Activated naive CD4-positive, alpha-beta T cell treated with anti-CD3 and anti-CD28 coated beads for 36 hours (primary cell): Measurements from ENCODE around the gene LEP. TPM values are rescaled to one million over a fixed set of nuclear protein-coding genes. Genes with fewer than 3 reads are reported as not detected.

Source experiments
- CTCF ChIA-PET: fragments of 350-600 bp; sonication (Branson Sonifier 250); formaldehyde crosslinking; loops from one replicate; lab custom pipeline; 2021; ENCODE audit warnings: antibody characterized with exemption; lab: Charles Lee
- DNase-seq: peaks from one replicate; pipeline ENCODE4 v3.0.0-alpha.2; 2020
- H3K27ac Mint-ChIP-seq: one replicate; pipeline ENCODE4 v1.8.0; 2021; ENCODE audit warnings: mild to moderate bottlenecking, mixed read lengths
- H3K27me3 Mint-ChIP-seq: one replicate; pipeline ENCODE4 v1.8.0; 2021; ENCODE audit warnings: low read depth, mixed read lengths
- H3K36me3 Mint-ChIP-seq: one replicate; pipeline ENCODE4 v1.8.0; 2021; ENCODE audit warnings: low read depth, mixed read lengths
- H3K4me1 Mint-ChIP-seq: one replicate; pipeline ENCODE4 v1.8.0; 2021; ENCODE audit warnings: low read depth, mixed read lengths
- H3K4me3 Mint-ChIP-seq: one replicate; pipeline ENCODE4 v1.8.0; 2021; ENCODE audit warnings: mild to moderate bottlenecking, moderate library complexity, mixed read lengths
- H3K9me3 Mint-ChIP-seq: one replicate; pipeline ENCODE4 v1.8.0; 2021; ENCODE audit warnings: mixed read lengths
- intact Hi-C: fragments of 100-400 bp; cut with micrococcal nuclease; formaldehyde crosslinking; loops from one replicate; pipeline ENCODE4 v1.15.1; 2023
- total RNA-seq, 2 experiments: library from RNA; stranded (reverse); gene quantifications; one replicate each; pipeline ENCODE4 v1.2.3, GENCODE V29; 2021

LEP gene
- not detected for total RNA-seq

DNA sequence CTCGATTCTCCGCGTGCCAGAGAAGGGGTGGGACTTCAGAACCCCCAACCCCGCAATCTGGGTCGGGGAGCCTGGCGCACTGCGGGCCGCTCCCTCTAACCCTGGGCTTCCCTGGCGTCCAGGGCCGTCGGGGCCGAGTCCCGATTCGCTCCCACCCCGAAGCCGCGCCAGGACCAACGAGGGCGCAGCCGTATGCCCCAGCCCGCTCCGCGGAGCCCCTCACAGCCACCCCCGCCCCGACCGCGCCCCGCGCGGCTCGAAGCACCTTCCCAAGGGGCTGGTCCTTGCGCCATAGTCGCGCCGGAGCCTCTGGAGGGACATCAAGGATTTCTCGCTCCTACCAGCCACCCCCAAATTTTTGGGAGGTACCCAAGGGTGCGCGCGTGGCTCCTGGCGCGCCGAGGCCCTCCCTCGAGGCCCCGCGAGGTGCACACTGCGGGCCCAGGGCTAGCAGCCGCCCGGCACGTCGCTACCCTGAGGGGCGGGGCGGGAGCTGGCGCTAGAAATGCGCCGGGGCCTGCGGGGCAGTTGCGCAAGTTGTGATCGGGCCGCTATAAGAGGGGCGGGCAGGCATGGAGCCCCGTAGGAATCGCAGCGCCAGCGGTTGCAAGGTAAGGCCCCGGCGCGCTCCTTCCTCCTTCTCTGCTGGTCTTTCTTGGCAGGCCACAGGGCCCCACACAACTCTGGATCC, at the start of gene LEP:
Gene LEP (plus strand): TSS at position 583 of the 691 bp plus-strand sequence. CDS start 10,741 bp downstream, outside the sequence.
- CTCF ChIA-PET, result no interaction called here

DNA sequence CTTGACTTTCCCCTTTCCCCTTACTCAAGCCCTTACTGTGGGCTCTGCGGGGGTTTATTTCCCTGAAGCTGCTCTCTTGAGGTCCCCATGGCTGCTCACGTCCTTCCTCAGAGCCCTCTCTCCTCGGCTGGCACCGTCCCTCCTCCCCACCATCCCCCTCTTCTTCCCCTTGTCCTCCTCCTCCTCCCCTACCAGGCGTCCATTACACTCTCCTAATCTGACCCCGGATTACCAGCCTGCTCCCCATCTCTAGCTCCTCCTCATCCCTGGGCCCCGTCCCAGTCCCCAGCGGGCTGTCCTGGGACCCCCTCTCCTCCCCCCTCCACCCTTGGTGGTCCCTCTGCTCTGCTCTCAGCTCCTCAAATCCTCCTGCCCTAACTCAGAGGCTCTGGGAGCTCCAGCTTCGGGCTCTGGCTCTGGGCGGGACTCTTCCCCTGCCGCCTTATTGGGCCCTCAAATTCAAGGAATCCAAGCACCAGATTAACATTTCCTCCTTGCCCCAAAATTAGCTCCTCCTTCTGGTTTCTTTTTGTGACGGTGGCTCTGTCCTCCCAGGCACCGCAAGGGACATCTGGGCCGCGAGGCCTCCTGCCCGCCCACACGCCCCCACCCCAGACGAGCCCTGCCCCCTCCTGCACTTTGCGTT, 48.5 kb upstream of the LEP start:
- peaks cover 5% of the 10 kb centered on the region for H3K36me3 Mint-ChIP-seq
- H3K27ac Mint-ChIP-seq, result no peak overlapping the region
- no peak for DNase-seq
- peaks cover 24% of the 10 kb centered on the region for H3K9me3 Mint-ChIP-seq
- intact Hi-C loops, result no loop called here
- CTCF ChIA-PET, result interaction anchor here (0.5 to 3.7 kb wide), 2 partner anchors 16 to 976 kb away, joined by 3 to 18 read pairs; no protein-coding TSS in a partner anchor
- no peak overlapping the region for H3K4me3 Mint-ChIP-seq
- peaks cover 14% of the 10 kb centered on the region for H3K27me3 Mint-ChIP-seq
- peaks cover 10% of the 10 kb centered on the region for H3K4me1 Mint-ChIP-seq

More for the DNA sequence above, at the start of gene LEP:
- peaks cover 7% of the 10 kb centered on the region for H3K4me1 Mint-ChIP-seq
- no peak within 1 kb of the TSS for H3K4me3 Mint-ChIP-seq
- peaks cover 23% of the 10 kb centered on the region for H3K27me3 Mint-ChIP-seq
- DNase-seq, result no peak
- peaks cover 2% of the 10 kb centered on the region for H3K36me3 Mint-ChIP-seq
- H3K27ac Mint-ChIP-seq, result no peak within 1 kb of the TSS
- intact Hi-C loops, result no loop called here
- H3K9me3 Mint-ChIP-seq, result peaks cover 13% of the 10 kb centered on the region

DNA sequence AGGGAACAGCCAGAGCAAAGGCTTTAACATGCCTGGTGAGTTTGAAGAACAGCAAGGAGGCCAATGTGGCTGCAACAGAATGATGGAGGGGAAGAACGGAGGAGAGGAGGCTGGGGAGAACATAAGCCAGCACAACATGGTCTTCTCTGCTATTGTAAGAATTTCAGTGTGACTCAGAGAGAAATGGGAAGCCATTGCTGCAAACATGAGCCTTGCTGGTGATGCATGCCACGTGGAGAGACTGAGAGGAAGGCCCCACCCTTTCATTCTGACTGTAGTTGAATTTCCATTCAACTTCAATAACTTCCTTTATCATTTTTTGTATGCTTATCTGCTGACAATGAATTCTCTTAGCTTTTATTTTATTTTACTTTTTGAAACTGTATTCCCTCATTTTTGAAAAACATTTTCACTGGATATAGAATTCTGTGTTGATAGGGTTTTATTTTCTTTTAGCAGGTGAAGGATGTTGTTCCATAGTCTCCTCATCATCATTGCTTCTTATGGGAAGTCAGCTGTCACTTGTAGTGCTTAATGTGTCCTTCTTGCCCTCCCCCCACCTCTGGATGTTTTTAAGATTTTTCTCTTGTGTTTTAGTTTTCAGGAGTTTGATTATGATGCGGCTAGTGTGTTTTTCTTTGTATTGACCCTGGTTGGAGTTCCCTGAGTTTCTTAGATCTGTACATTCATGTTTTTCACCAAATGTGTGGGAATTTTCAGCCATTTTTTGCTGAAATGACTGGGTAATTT, 46.4 kb upstream of the LEP start:
- no peak overlapping the region for H3K27ac Mint-ChIP-seq
- no peak overlapping the region for H3K4me3 Mint-ChIP-seq
- peaks cover 5% of the 10 kb centered on the region for H3K36me3 Mint-ChIP-seq
- peak; percentile 41 for DNase-seq
- H3K9me3 Mint-ChIP-seq, result peaks cover 24% of the 10 kb centered on the region
- CTCF ChIA-PET, result interaction anchor here (1.0 to 1.2 kb wide), 2 partner anchors 15 to 59 kb away, joined by 3 to 4 read pairs; no protein-coding TSS in a partner anchor
- H3K4me1 Mint-ChIP-seq, result peaks cover 10% of the 10 kb centered on the region
- peaks cover 14% of the 10 kb centered on the region for H3K27me3 Mint-ChIP-seq
- intact Hi-C loops, result loop anchor here (1.0 kb wide), 1 partner anchor 14 kb away; no protein-coding TSS in a partner anchor

DNA sequence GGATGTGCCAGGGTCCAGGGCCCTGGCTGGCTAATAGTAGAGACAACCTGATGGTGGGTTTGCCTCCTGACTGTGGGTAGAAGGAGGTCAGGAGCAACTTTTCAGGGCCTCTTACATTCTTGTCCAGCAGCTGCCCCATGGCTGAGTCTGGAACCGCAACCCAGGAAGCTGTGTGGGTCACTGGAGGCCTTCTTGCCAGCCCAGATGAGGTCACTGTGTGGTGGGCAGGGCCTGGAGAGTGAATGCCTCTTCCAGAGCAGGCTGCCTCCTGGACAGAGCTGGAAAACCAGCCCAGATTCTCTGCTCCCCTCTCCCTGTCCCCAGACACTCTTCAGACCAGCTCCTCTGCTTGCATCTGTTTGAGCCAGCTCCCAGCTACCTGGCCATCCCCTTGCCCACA, 43.5 kb upstream of the LEP start:
- H3K4me3 Mint-ChIP-seq, result no peak overlapping the region
- CTCF ChIA-PET, result interaction anchor here (3.1 kb wide), 1 partner anchor 11 kb away, joined by 32 read pairs; no protein-coding TSS in a partner anchor

DNA sequence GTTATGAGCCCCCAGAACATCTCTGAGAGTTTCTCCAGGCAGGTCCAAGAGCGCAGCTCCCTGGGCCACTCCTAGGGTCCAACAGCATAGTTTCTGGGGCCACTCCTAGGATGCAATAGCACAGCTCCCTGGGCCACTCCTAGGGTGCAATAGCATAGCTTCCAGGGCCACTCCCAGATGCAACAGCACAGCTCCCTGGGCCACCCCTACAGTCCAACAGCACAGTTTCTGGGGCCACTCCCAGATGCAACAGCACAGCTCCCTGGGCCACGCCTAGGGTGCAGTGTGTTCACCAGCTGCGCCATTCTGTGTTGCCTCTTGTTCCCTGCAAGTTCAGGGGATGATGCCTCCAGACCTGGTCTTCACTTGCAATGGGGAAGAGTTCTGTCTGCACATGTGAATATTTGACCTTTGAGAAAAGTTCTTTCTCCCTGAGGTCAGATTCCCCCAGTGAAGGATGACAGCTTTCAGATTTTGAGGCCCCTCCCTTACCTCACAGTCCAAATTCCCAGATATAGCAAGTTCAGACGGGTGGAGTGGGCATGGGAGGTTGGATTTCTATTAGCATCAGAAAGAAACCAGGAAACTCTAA, 43.0 kb upstream of the LEP start:
- Mint-ChIP-seq H3K27me3 (peaks cover 31% of the 10 kb centered on the region), H3K36me3 (peaks cover 5% of the 10 kb centered on the region), H3K4me1 (peaks cover 21% of the 10 kb centered on the region), H3K27ac (no peak overlapping the region), H3K4me3 (no peak overlapping the region), H3K9me3 (peaks cover 24% of the 10 kb centered on the region)
- CTCF ChIA-PET, result interaction anchor here (3.1 kb wide), 1 partner anchor 11 kb away, joined by 32 read pairs; no protein-coding TSS in a partner anchor
- intact Hi-C loops, result no loop called here
- no peak for DNase-seq

More for the DNA sequence above, 43.5 kb upstream of the LEP start:
- peaks cover 24% of the 10 kb centered on the region for H3K9me3 Mint-ChIP-seq
- peaks cover 21% of the 10 kb centered on the region for H3K4me1 Mint-ChIP-seq
- intact Hi-C loops, result no loop called here
- peaks cover 5% of the 10 kb centered on the region for H3K36me3 Mint-ChIP-seq
- no peak overlapping the region for H3K27ac Mint-ChIP-seq
- H3K27me3 Mint-ChIP-seq, result peaks cover 26% of the 10 kb centered on the region
- DNase-seq, result no peak

DNA sequence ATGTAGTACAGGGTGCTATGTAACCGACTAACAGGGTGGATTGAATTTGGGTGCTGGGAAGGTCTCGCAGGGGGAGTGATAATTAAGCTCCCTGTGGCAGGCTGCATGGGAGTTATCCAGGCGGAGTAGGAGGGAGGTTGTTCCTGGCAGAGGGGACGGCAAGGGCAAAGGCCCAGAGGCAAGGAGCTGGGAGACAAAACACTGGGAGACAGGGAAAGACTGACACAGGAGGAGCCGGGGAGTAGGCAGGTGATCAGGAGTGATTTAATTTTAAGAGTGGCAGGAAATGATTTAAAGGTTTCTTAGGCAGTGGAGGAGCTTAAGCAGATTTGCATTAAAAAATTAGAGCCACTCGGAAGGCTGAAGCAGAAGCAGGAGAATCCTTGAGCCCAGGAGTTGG, 40.7 kb upstream of the LEP start:
- Mint-ChIP-seq H3K27me3 (peaks cover 36% of the 10 kb centered on the region), H3K36me3 (no peaks in the 10 kb centered on the region), H3K4me1 (peaks cover 10% of the 10 kb centered on the region), H3K9me3 (peaks cover 10% of the 10 kb centered on the region), H3K4me3 (no peak overlapping the region), H3K27ac (no peak overlapping the region)
- intact Hi-C loops, result loop anchor here (10.0 kb wide), 3 partner anchors 616 to 1396 kb away; partner anchors contain the start of genes ARF5, GCC1 and GRM8
- CTCF ChIA-PET, result interaction anchor here (1.1 to 3.1 kb wide), 2 partner anchors 8 to 73 kb away, joined by 5 to 32 read pairs; no protein-coding TSS in a partner anchor
- no peak for DNase-seq

DNA sequence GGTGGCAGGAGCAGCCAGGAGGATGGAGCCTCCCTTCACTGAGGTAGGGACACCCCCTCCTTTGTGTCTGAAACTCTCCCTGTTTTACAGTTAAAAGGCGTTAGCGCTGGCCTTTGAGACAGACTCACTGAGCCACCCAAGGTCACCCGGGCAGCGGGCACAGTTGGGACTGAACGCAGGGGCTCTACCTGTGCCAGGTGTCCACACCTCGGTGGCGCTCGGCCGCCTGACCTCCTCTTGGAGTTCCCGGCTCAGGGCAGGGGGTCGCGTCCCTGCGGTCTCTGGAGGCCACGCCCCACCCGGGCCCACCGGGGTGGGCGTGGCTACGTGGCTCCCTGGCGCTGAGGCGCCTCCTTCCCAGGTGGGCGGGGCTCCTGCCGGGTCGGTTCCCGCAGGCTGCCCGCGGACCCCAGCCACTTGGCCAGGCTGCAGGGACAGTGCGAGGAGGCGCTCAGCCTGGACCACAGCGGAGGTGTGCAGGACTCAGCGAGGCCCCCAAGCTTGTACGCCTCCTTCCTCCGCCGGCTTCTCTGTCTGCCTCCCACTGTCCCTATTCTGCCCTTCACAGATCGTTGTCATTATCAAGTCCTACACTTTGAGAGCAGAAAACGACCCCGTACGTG, 39.9 kb upstream of the LEP start:
- Mint-ChIP-seq H3K27ac (no peak overlapping the region), H3K36me3 (no peaks in the 10 kb centered on the region), H3K4me3 (peak overlapping the region; percentile 39), H3K4me1 (peaks cover 10% of the 10 kb centered on the region), H3K27me3 (peaks cover 36% of the 10 kb centered on the region), H3K9me3 (peaks cover 5% of the 10 kb centered on the region)
- intact Hi-C loops, result loop anchor here (10.0 kb wide), 3 partner anchors 616 to 1396 kb away; partner anchors contain the start of genes ARF5, GCC1 and GRM8
- no peak for DNase-seq
- CTCF ChIA-PET, result no interaction called here

DNA sequence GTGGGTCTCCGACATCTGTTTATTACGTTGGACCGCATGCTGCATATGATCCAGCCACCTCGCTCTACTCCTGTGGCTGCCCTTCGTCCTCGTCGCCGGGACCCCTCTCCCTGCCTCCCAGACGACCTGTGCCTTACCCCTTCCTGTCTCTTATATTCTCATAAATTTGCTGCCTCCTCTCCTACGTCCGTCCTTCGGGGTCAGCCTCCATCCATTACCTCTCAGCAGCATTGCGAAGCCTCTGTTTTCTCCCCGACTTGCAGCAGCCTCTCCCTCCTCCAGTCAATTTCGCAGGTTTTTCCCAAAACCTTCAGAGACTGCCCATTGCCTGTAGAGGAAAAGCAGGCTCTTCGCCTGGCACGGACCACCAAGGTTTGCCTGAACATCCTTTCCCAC, 39.4 kb upstream of the LEP start:
- Mint-ChIP-seq H3K9me3 (peaks cover 2% of the 10 kb centered on the region), H3K36me3 (no peaks in the 10 kb centered on the region), H3K4me3 (peak overlapping the region; percentile 39), H3K4me1 (peaks cover 10% of the 10 kb centered on the region), H3K27ac (no peak overlapping the region), H3K27me3 (peaks cover 36% of the 10 kb centered on the region)
- CTCF ChIA-PET, result no interaction called here
- intact Hi-C loops, result loop anchor here (10.0 kb wide), 3 partner anchors 617 to 1397 kb away; partner anchors contain the start of genes ARF5, GCC1 and GRM8
- no peak for DNase-seq

DNA sequence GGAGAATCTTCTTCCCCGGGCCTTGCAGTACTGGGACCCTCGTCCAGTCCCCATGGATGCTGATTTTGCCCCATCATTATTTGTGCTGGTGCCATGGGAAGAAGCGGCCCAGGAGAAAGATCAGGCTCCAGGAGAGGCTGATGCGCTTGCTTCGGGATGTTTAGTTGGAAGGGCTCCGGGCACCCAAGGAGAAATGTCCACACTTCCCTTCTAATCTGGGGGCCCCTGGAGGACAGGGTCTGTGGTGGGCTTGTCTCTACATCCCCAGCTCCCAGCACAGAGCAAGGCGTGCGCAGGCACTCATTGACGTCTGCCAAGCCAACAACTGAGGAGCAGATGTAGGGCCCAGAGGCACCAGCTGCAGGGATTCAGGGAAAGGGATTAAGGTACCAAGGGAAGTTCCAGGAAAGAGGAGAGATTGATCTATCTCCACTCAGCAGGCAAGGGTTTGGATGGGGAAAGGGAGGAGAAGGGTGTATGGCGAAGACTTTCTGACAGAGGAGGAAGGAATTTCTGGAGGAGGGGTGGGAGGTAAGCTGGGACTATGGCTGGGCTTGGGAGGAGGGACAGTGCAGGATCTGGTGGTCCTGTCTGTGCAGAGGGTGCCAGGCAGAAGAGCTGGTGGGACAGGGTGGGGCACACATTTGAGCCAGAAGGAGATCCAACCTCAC, 38.7 kb upstream of the LEP start:
- H3K9me3 Mint-ChIP-seq, result no peaks in the 10 kb centered on the region
- no peak overlapping the region for H3K27ac Mint-ChIP-seq
- CTCF ChIA-PET, result interaction anchor here (1.0 to 1.1 kb wide), 2 partner anchors 12 to 49 kb away, joined by 3 read pairs; no protein-coding TSS in a partner anchor
- peaks cover 10% of the 10 kb centered on the region for H3K4me1 Mint-ChIP-seq
- peaks cover 36% of the 10 kb centered on the region for H3K27me3 Mint-ChIP-seq
- DNase-seq, result no peak
- H3K4me3 Mint-ChIP-seq, result no peak overlapping the region
- intact Hi-C loops, result loop anchor here (10.0 kb wide), 3 partner anchors 618 to 1398 kb away; partner anchors contain the start of genes ARF5, GCC1 and GRM8
- no peaks in the 10 kb centered on the region for H3K36me3 Mint-ChIP-seq

DNA sequence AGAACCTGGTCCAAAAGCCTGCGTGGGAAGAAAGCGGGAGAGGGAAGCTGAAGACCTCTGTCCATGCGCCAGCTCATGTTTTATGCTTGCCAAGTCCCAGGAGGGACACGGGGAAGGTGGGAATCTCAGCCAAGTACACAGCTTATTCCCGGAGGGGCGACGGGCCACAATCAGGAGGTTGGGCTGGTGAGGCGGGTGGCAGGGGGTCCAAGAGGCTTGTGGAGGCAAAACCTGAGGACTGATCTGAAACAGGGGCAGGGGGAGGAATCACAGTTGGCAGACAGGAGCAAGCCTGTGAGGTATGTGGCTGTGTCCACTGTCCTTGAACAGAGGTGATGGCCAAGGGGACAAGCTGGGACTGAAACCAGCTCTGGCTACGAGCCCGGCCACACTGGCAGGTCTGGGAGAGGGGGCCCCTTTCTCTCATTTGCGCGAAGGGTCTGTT, 38.0 kb upstream of the LEP start:
- DNase-seq, result no peak
- intact Hi-C loops, result loop anchor here (10.0 kb wide), 3 partner anchors 618 to 1398 kb away; partner anchors contain the start of genes ARF5, GCC1 and GRM8
- CTCF ChIA-PET, result interaction anchor here (1.0 to 1.1 kb wide), 2 partner anchors 12 to 50 kb away, joined by 3 read pairs; no protein-coding TSS in a partner anchor
- Mint-ChIP-seq H3K27me3 (peaks cover 36% of the 10 kb centered on the region), H3K4me1 (peaks cover 10% of the 10 kb centered on the region), H3K36me3 (no peaks in the 10 kb centered on the region), H3K27ac (no peak overlapping the region), H3K4me3 (no peak overlapping the region), H3K9me3 (no peaks in the 10 kb centered on the region)
